HG03139 (cell line): ENCODE data around the gene CADM2.

ENCODE experiments used
- ATAC-seq: cut with Tn5 transposase; IDR thresholded peaks from one replicate; pipeline ENCODE4 v1.9.1; 2021; ENCODE audit not compliant: unreplicated experiment

The CADM2 gene

GRCh38 chr3:85539232-85539631 lies 580.4 kb downstream of the CADM2 start:
- ATAC-seq, result no peak

GRCh38 chr3:85554153-85554552 lies 595.4 kb downstream of the CADM2 start:
- no peak for ATAC-seq

- ATAC-seq, result no peak
Observed at GRCh38 chr3:85560088-85560785, 601.4 kb downstream of the CADM2 start.

GRCh38 chr3:85567071-85567676 lies 608.4 kb downstream of the CADM2 start:
- ATAC-seq, result peak; percentile 65

GRCh38 chr3:85570819-85571218 lies 612.0 kb downstream of the CADM2 start:
- ATAC-seq, result no peak

GRCh38 chr3:85571835-85572234 lies 613.0 kb downstream of the CADM2 start:
- no peak for ATAC-seq

GRCh38 chr3:85572426-85572825 lies 613.6 kb downstream of the CADM2 start:
- ATAC-seq, result no peak

GRCh38 chr3:85572978-85573377 lies 614.2 kb downstream of the CADM2 start:
- ATAC-seq, result no peak

GRCh38 chr3:85574006-85574705 lies 615.4 kb downstream of the CADM2 start:
- no peak for ATAC-seq

- peak; percentile 73 for ATAC-seq
Observed at GRCh38 chr3:85576091-85576690, 617.4 kb downstream of the CADM2 start.

GRCh38 chr3:85576697-85577200 lies 618.0 kb downstream of the CADM2 start:
- ATAC-seq, result no peak

GRCh38 chr3:85584779-85585356 lies 626.1 kb downstream of the CADM2 start:
- peak; percentile 71 for ATAC-seq

GRCh38 chr3:85586018-85586417 lies 627.2 kb downstream of the CADM2 start:
- ATAC-seq, result no peak

GRCh38 chr3:85589145-85589544 lies 630.4 kb downstream of the CADM2 start:
- ATAC-seq, result no peak

GRCh38 chr3:85591451-85591850 lies 632.7 kb downstream of the CADM2 start:
- ATAC-seq, result no peak

- ATAC-seq, result no peak
Observed at GRCh38 chr3:85592256-85592655, 633.5 kb downstream of the CADM2 start.

- no peak for ATAC-seq
Observed at GRCh38 chr3:85594676-85595075, 635.9 kb downstream of the CADM2 start.

- no peak for ATAC-seq
Observed at GRCh38 chr3:85603378-85603777, 644.6 kb downstream of the CADM2 start.

- no peak for ATAC-seq
Observed at GRCh38 chr3:85604641-85605040, 645.9 kb downstream of the CADM2 start.

- no peak for ATAC-seq
Observed at GRCh38 chr3:85605066-85605465, 646.3 kb downstream of the CADM2 start.

- ATAC-seq, result no peak
Observed at GRCh38 chr3:85626662-85627061, 667.9 kb downstream of the CADM2 start.
